ENCODE data around the gene NIPAL1.

The NIPAL1 gene

GRCh38 chr4:48039561-48039960, 23.0 kb downstream of the NIPAL1 start:
- ATAC-seq: no peak
- TF ChIP-seq SNAI2 (CRISPR knock-in tag; IDR thresholded peaks at IDR 0.05) (no peak), PPARA (CRISPR knock-in tag; IDR thresholded peaks at IDR 0.05; ENCODE audit: borderline replicate concordance) (no peak), RARB (CRISPR knock-in tag; IDR thresholded peaks at IDR 0.05) (no peak), ESRRG (CRISPR knock-in tag; IDR thresholded peaks at IDR 0.05) (no peak), OSR1 (CRISPR knock-in tag; IDR thresholded peaks at IDR 0.05) (no peak), ZFP30 (CRISPR knock-in tag; IDR thresholded peaks at IDR 0.05) (no peak), TOX (CRISPR knock-in tag; IDR thresholded peaks at IDR 0.05; ENCODE audit: borderline replicate concordance) (no peak), ZC3H10 (CRISPR knock-in tag; IDR thresholded peaks at IDR 0.05) (no peak), ARNTL (CRISPR knock-in tag; IDR thresholded peaks at IDR 0.05; ENCODE audit: borderline replicate concordance, low read depth) (no peak), ZNF8 (CRISPR knock-in tag; IDR thresholded peaks at IDR 0.05) (no peak), CSDC2 (CRISPR knock-in tag; IDR thresholded peaks at IDR 0.05) (no peak), ZNF70 (CRISPR knock-in tag; IDR thresholded peaks at IDR 0.05) (no peak), GLIS3 (CRISPR knock-in tag; IDR thresholded peaks at IDR 0.05) (no peak)
- TF ChIP-seq, protein P1, sequence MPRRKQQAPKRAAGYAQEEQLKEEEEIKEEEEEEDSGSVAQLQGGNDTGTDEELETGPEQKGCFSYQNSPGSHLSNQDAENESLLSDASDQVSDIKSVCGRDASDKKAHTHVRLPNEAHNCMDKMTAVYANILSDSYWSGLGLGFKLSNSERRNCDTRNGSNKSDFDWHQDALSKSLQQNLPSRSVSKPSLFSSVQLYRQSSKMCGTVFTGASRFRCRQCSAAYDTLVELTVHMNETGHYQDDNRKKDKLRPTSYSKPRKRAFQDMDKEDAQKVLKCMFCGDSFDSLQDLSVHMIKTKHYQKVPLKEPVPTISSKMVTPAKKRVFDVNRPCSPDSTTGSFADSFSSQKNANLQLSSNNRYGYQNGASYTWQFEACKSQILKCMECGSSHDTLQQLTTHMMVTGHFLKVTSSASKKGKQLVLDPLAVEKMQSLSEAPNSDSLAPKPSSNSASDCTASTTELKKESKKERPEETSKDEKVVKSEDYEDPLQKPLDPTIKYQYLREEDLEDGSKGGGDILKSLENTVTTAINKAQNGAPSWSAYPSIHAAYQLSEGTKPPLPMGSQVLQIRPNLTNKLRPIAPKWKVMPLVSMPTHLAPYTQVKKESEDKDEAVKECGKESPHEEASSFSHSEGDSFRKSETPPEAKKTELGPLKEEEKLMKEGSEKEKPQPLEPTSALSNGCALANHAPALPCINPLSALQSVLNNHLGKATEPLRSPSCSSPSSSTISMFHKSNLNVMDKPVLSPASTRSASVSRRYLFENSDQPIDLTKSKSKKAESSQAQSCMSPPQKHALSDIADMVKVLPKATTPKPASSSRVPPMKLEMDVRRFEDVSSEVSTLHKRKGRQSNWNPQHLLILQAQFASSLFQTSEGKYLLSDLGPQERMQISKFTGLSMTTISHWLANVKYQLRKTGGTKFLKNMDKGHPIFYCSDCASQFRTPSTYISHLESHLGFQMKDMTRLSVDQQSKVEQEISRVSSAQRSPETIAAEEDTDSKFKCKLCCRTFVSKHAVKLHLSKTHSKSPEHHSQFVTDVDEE (CRISPR knock-in tag; IDR thresholded peaks at IDR 0.05): no peak
- TF ChIP-seq, protein P2, sequence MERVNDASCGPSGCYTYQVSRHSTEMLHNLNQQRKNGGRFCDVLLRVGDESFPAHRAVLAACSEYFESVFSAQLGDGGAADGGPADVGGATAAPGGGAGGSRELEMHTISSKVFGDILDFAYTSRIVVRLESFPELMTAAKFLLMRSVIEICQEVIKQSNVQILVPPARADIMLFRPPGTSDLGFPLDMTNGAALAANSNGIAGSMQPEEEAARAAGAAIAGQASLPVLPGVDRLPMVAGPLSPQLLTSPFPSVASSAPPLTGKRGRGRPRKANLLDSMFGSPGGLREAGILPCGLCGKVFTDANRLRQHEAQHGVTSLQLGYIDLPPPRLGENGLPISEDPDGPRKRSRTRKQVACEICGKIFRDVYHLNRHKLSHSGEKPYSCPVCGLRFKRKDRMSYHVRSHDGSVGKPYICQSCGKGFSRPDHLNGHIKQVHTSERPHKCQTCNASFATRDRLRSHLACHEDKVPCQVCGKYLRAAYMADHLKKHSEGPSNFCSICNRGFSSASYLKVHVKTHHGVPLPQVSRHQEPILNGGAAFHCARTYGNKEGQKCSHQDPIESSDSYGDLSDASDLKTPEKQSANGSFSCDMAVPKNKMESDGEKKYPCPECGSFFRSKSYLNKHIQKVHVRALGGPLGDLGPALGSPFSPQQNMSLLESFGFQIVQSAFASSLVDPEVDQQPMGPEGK (CRISPR knock-in tag; IDR thresholded peaks at IDR 0.05; ENCODE audit: borderline replicate concordance): no peak

DNA sequence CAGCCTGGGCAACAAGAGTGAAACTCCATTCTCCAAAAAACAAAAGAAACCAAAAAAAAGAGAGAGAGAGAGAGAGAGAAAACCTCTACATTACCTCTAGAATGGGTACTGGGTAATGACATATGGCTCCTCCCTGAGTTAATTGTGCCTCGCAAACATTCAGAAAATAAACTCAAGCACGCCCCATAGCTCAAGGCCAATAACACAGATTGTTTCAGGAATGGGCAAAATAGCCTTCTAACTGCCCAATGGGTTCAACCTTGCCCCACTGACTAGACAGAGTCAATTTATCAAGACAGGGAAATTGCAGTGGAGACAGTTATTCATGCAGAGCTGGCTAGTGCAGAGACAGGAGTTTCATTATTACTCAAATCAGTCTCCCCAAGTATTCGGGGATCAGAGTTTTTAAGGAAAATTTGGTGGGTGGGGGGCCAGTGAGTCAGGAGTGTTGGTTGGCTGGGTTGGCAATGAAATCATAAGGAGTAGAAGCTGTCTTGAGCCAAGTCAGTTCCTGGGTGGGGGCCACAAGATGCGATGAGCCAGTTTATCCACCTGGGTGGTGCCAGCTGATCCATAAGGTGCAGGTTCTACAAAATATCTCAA, 25.1 kb downstream of the NIPAL1 start:
- TF ChIP-seq PPARA (CRISPR knock-in tag; IDR thresholded peaks at IDR 0.05; ENCODE audit: borderline replicate concordance): no peak
- no peak for TF ChIP-seq BACH2 (CRISPR knock-in tag; IDR thresholded peaks at IDR 0.05; ENCODE audit: borderline replicate concordance)
- no peak for TF ChIP-seq ZFP30 (CRISPR knock-in tag; IDR thresholded peaks at IDR 0.05)
- no peak for TF ChIP-seq OSR1 (CRISPR knock-in tag; IDR thresholded peaks at IDR 0.05)
- TF ChIP-seq CSDC2 (CRISPR knock-in tag; IDR thresholded peaks at IDR 0.05): no peak
- TF ChIP-seq POU6F1 (CRISPR knock-in tag; IDR thresholded peaks at IDR 0.05; ENCODE audit: borderline replicate concordance, low read depth): no peak
- TF ChIP-seq, protein P1 (CRISPR knock-in tag; IDR thresholded peaks at IDR 0.05): no peak
- no peak for TF ChIP-seq ARNTL (CRISPR knock-in tag; IDR thresholded peaks at IDR 0.05; ENCODE audit: borderline replicate concordance, low read depth)
- TF ChIP-seq TCF4 (CRISPR knock-in tag; IDR thresholded peaks at IDR 0.05; ENCODE audit: borderline replicate concordance): no peak
- TF ChIP-seq ZNF70 (CRISPR knock-in tag; IDR thresholded peaks at IDR 0.05): no peak
- TF ChIP-seq ZNF565 (CRISPR knock-in tag; conservative IDR thresholded peaks at IDR 0.05; ENCODE audit: low read depth): no peak
- no peak for TF ChIP-seq ISL1 (CRISPR knock-in tag; IDR thresholded peaks at IDR 0.05)
- ATAC-seq: no peak

DNA sequence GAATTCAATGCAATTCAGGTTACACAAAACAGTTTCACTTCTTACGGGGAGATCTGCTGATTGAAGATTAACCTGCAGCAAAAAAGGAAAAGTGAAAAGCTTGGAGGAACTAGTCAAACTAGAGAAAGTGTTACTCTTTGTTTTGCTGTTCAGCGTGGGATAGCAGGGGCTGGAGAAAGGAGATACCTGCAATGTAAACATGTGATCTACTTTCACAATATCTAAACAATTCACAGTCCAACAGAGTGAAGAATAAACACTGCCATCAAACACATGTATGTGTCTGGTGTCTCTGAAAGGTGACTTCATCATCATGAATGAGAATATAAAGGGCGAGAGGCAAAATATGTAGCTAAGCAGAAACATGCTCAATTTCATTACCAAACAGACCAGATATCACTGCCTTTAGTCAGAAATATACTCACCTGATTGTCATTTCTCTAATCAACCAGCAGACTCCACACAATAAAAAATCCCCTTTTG, 26.4 kb downstream of the NIPAL1 start:
- no peak for ATAC-seq
- TF ChIP-seq TOX (CRISPR knock-in tag; IDR thresholded peaks at IDR 0.05; ENCODE audit: borderline replicate concordance): no peak
- TF ChIP-seq ZFP3 (CRISPR knock-in tag; IDR thresholded peaks at IDR 0.05): no peak
- no peak for TF ChIP-seq ZFP30 (CRISPR knock-in tag; IDR thresholded peaks at IDR 0.05)
- TF ChIP-seq RARB (CRISPR knock-in tag; IDR thresholded peaks at IDR 0.05): no peak
- TF ChIP-seq, protein P2 (CRISPR knock-in tag; IDR thresholded peaks at IDR 0.05; ENCODE audit: borderline replicate concordance): no peak
- no peak for TF ChIP-seq CSRNP3 (CRISPR knock-in tag; IDR thresholded peaks at IDR 0.05)
- TF ChIP-seq POU6F1 (CRISPR knock-in tag; IDR thresholded peaks at IDR 0.05; ENCODE audit: borderline replicate concordance, low read depth): no peak
- no peak for TF ChIP-seq SNAI2 (CRISPR knock-in tag; IDR thresholded peaks at IDR 0.05)
- TF ChIP-seq ARNTL (CRISPR knock-in tag; IDR thresholded peaks at IDR 0.05; ENCODE audit: borderline replicate concordance, low read depth): no peak
- no peak for TF ChIP-seq ZNF8 (CRISPR knock-in tag; IDR thresholded peaks at IDR 0.05)
- no peak for TF ChIP-seq CSDC2 (CRISPR knock-in tag; IDR thresholded peaks at IDR 0.05)
